AG04449 (cell line): ENCODE measurements around the gene CAMTA1.

Experiments
- CTCF ChIA-PET: fragments of 350-600 bp; formaldehyde crosslinking; extraction: SDS; loops from one replicate; lab custom pipeline; 2021; ENCODE audit warnings: antibody characterized with exemption; lab: Yijun Ruan, JAX
- POLR2A ChIA-PET: fragments of 400-600, 350-600 bp; formaldehyde crosslinking; extraction: SDS; loops from one replicate; lab custom pipeline; 2020; ENCODE audit warnings: antibody characterized with exemption, inconsistent platforms; lab: Yijun Ruan, JAX
- DNase-seq: peaks from one replicate; pipeline ENCODE4 v3.0.0-alpha.2; 2010; ENCODE audit warnings: low read depth, low spot score
- H3K4me3 ChIP-seq: 2 replicates; pipeline ENCODE4 v1.5.1; 2011; ENCODE audit warnings: low read depth, mild to moderate bottlenecking, control low read depth, low read length
- TF ChIP-seq, protein P1 (sequence below): IDR thresholded peaks from one replicate; pipeline ENCODE4 v1.5.1; 2011; ENCODE audit warnings: mild to moderate bottlenecking, moderate library complexity, low read length, control low read depth, inconsistent platforms; ENCODE audit not compliant: insufficient read depth; ENCODE audit errors: missing control alignments

CAMTA1 gene

DNA sequence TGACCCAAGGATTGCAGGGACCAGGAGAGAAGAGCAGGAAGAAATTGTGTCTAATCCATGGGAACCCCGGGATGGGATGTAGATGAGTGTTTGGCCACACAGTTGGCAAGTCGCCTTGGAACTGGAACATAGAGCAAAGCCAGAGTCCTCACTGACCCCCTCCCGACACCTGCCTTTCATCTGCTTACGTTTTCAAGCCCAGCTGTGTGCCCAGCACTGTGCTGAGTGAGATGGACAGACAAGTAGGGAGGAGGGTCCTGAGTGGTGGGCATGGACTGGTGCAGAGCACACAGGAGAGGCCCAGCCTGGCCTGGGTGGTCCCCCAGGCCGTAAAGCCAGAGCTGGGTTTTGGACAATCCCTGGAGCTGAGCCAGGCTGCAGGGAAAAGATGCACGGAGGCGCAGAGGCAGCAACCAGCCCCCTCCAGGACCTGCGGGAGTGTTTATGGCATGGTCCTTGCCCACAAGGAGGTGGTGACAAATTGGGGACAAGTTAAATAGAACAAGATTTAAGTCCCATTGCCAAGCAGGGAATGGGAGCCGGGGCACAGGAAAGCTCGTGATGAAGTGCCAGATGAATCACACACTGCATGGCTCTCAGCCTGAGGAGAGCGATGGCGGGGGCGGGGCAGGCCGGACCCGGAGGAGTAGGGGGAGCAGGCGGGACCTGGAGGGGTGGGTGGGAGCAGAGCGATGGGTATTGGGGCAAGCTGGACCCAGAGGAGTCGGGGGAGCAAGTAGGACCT, 828.0 kb downstream of the CAMTA1 start:
- POLR2A ChIA-PET, result no interaction called here

DNA sequence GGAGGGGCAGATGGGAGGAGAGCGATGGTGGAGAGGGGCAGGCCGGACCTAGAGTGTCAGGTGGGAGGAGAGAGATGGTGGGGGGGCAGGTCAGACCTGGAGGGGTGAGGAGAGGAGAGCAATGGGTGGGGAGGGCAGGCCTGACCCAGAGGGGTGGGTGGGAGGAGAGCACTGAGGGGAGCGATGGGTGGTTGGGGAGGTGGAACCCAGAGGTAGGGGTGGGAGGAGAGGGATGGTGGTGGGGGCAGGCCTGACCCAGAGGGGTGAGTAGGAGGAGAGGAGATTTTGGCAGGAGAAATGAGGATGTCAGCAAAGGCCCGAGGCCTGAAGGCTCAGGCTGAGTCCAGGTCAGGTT, 828.6 kb downstream of the CAMTA1 start:
- no peak for DNase-seq
- ChIA-PET POLR2A (no interaction called here), CTCF (no interaction called here)
- TF ChIP-seq, protein P1, sequence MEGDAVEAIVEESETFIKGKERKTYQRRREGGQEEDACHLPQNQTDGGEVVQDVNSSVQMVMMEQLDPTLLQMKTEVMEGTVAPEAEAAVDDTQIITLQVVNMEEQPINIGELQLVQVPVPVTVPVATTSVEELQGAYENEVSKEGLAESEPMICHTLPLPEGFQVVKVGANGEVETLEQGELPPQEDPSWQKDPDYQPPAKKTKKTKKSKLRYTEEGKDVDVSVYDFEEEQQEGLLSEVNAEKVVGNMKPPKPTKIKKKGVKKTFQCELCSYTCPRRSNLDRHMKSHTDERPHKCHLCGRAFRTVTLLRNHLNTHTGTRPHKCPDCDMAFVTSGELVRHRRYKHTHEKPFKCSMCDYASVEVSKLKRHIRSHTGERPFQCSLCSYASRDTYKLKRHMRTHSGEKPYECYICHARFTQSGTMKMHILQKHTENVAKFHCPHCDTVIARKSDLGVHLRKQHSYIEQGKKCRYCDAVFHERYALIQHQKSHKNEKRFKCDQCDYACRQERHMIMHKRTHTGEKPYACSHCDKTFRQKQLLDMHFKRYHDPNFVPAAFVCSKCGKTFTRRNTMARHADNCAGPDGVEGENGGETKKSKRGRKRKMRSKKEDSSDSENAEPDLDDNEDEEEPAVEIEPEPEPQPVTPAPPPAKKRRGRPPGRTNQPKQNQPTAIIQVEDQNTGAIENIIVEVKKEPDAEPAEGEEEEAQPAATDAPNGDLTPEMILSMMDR, result no peak
- no peak overlapping the region for H3K4me3 ChIP-seq

More for the DNA sequence above, 828.0 kb downstream of the CAMTA1 start:
- no peak for DNase-seq
- H3K4me3 ChIP-seq, result no peak overlapping the region
- TF ChIP-seq, protein P1, result no peak
- CTCF ChIA-PET, result no interaction called here

DNA sequence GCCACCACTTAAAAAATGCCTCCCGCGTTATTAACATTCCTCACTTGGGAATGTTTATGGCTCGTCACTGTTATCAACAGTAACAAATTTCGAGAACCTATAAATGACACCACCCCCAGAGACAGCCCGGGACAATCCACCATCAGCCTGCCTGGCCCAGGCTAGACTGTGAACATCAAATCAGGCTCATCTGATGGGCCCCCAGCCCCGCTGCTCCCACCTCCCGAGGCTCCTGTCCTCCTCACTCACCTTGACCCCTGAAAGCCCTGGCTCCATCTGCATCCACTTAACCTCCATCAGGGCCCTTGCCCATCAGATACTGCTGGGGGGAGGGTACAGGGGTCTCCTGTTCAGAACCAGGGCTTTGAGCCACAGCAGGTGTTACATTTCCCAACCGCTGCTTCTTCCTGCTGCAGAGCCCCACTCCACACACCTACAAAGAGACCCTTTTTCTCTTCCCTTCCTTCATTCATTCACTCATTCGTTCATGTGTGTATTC, 829.4 kb downstream of the CAMTA1 start:
- POLR2A ChIA-PET, result no interaction called here
- TF ChIP-seq, protein P1, result no peak
- no peak for DNase-seq
- no peak overlapping the region for H3K4me3 ChIP-seq
- CTCF ChIA-PET, result no interaction called here

DNA sequence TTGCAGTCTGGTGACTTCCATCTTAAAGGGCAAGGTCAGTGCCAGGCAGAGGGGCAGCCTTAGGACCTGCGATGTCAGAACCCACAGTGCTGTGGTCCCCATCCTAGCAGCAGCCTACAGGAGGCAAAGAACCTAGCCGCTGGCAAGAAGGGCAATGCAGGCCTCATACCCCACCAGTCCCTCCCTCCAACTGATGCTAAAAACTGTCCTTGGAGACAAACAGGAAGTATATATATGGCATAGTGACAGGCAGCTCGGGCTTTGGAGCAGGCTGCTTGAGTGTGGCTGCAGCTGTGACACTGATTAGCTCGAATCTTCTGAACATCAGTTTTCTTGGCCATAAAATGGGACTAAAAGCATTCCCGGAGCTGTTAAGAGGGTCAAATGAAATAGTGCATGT, 829.9 kb downstream of the CAMTA1 start:
- H3K4me3 ChIP-seq, result no peak overlapping the region
- ChIA-PET CTCF (interaction anchor here (1.6 kb wide), 1 partner anchor 545 kb away, joined by 4 read pairs; no protein-coding TSS in a partner anchor), POLR2A (no interaction called here)
- no peak for DNase-seq
- TF ChIP-seq, protein P1, result no peak

DNA sequence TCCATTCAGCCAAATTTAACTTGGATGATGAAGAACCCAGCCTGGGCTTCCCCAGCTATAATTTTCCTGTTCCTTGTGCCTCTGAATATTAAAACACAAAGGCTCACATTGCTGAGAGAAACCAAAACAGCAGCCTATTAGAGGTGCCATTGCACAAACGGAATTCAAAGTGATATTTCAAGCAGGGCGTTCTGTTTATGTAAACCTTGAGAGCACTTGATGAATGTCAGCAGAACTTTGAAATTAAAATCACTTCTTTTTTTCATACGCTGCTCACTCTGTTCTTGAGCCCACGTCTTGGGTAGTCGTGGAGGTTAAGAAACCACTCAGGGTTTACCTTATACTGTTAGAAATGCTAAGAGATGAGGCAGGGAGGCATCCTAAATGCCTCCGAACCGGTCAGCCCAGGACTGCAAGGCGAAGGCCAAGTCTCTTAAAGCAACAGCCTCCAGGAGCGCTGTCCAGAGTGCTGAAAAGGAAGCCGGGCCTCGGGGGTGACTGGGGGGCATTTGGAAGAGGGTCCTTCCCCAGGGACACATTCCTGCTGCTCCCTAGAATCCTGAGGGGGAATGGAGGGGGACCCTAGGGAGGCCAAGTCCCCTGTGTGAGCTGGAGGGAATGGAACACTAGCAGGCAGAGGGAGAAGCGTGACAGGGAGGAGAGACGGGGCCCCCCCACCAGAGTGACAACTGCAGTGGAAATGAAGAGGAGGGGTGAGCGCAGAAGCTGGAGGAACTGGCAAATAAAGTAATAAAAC, 831.0 kb downstream of the CAMTA1 start:
- POLR2A ChIA-PET, result no interaction called here
- no peak for DNase-seq

More for the DNA sequence above, 831.0 kb downstream of the CAMTA1 start:
- TF ChIP-seq, protein P1, result no peak
- H3K4me3 ChIP-seq, result no peak overlapping the region
- CTCF ChIA-PET, result interaction anchor here (0.6 to 1.6 kb wide), 2 partner anchors 377 to 546 kb away, joined by 3 to 4 read pairs; no protein-coding TSS in a partner anchor
